Brain pericyte (primary cell): ENCODE measurements around the gene AMELY.
"Not testable (repeated sequence)": the region's sequence is repeated elsewhere in the genome, so short reads cannot be mapped to it uniquely, and the experiment has no call there.

ENCODE experiments used
- DNase-seq: peaks from one replicate; pipeline ENCODE4 v3.0.0-alpha.2; 2012; ENCODE audit warnings: low read depth, low spot score

The AMELY gene

GRCh38 chrY:6911253-6911881, at the start of gene AMELY:
Gene AMELY (minus strand): TSS chrY:6911752. CDS start chrY:6872608, 39,144 bp downstream.
- DNase-seq: no peak

GRCh38 chrY:6949947-6950346, 38.4 kb upstream of the AMELY start:
- no peak for DNase-seq

GRCh38 chrY:6948378-6948777, 36.8 kb upstream of the AMELY start:
- DNase-seq: no peak

- no peak for DNase-seq
Observed at GRCh38 chrY:6947695-6948094, 36.1 kb upstream of the AMELY start.

GRCh38 chrY:6935497-6935896, 23.9 kb upstream of the AMELY start:
- no peak for DNase-seq

GRCh38 chrY:6931779-6932396, 20.3 kb upstream of the AMELY start:
- no peak for DNase-seq

- no peak for DNase-seq
Observed at GRCh38 chrY:6929237-6929636, 17.7 kb upstream of the AMELY start.

- DNase-seq: no peak
Observed at GRCh38 chrY:6928265-6928664, 16.7 kb upstream of the AMELY start.

- DNase-seq: no peak
Observed at GRCh38 chrY:6921061-6921460, 9.5 kb upstream of the AMELY start.

GRCh38 chrY:6913362-6913761, 1.8 kb upstream of the AMELY start:
- DNase-seq: no peak

GRCh38 chrY:6910372-6911252, 940 bp downstream of the AMELY start, which contains the start of gene TBL1Y:
Gene TBL1Y (plus strand): TSS chrY:6910697. CDS start chrY:7025085, 114,388 bp downstream.
- DNase-seq: no peak

- DNase-seq: no peak
Observed at GRCh38 chrY:6909856-6910255, 1.7 kb downstream of the AMELY start.

- no peak for DNase-seq
Observed at GRCh38 chrY:6909118-6909521, 2.4 kb downstream of the AMELY start.

- not testable (repeated sequence) for DNase-seq
Observed at GRCh38 chrY:6908021-6908420, 3.5 kb downstream of the AMELY start.

GRCh38 chrY:6907591-6907990, 4.0 kb downstream of the AMELY start:
- DNase-seq: no peak

GRCh38 chrY:6902116-6902515, 9.4 kb downstream of the AMELY start:
- not testable (repeated sequence) for DNase-seq

- DNase-seq: no peak
Observed at GRCh38 chrY:6895236-6895635, 16.3 kb downstream of the AMELY start.

- no peak for DNase-seq
Observed at GRCh38 chrY:6894496-6894895, 17.1 kb downstream of the AMELY start.

- no peak for DNase-seq
Observed at GRCh38 chrY:6849384-6849783, 62.2 kb downstream of the AMELY start.

- not testable (repeated sequence) for DNase-seq
Observed at GRCh38 chrY:6842650-6843049, 68.9 kb downstream of the AMELY start.
